G401.6 (cell line): ENCODE measurements around the gene UGDH.
A peak's percentile ranks its signal among the peaks of the same experiment; 100 is the strongest.
"Not testable (repeated sequence)": the region's sequence is repeated elsewhere in the genome, so short reads cannot be mapped to it uniquely, and the experiment has no call there.

Source experiments
- FAIRE-seq: peaks from 2 replicates; lab custom pipeline; 2012; peaks lifted over from hg19 to GRCh38; lab: Jason Lieb, UNC

The UGDH gene

GRCh38 chr4:39527296-39528060 is at the start of gene UGDH:
UGDH (minus strand) TSS chr4:39527439; CDS start chr4:39521512, 5,927 bp downstream.
- peak; percentile 96 for FAIRE-seq

- no peak for FAIRE-seq
These were observed 47.7 kb upstream of the UGDH start for GRCh38 chr4:39574946-39575345.

- FAIRE-seq, result no peak
These were observed 44.3 kb upstream of the UGDH start for GRCh38 chr4:39571504-39571903.

GRCh38 chr4:39571054-39571453 is 43.8 kb upstream of the UGDH start:
- no peak for FAIRE-seq

GRCh38 chr4:39569209-39569608 is 42.0 kb upstream of the UGDH start:
- no peak for FAIRE-seq

GRCh38 chr4:39568805-39569204 is 41.6 kb upstream of the UGDH start:
- no peak for FAIRE-seq

GRCh38 chr4:39565878-39566600 is 38.8 kb upstream of the UGDH start:
- no peak for FAIRE-seq

GRCh38 chr4:39563346-39563847 is 36.2 kb upstream of the UGDH start:
- FAIRE-seq, result no peak

GRCh38 chr4:39562792-39563191 is 35.6 kb upstream of the UGDH start:
- no peak for FAIRE-seq

- FAIRE-seq, result no peak
These were observed 32.4 kb upstream of the UGDH start for GRCh38 chr4:39559626-39560025.

- no peak for FAIRE-seq
These were observed 28.2 kb upstream of the UGDH start for GRCh38 chr4:39555472-39555871.

- FAIRE-seq, result peak; percentile 77
These were observed 21.3 kb upstream of the UGDH start for GRCh38 chr4:39548425-39549067.

GRCh38 chr4:39544580-39545315 is 17.5 kb upstream of the UGDH start:
- FAIRE-seq, result no peak

- FAIRE-seq, result not testable (repeated sequence)
These were observed 16.8 kb upstream of the UGDH start for GRCh38 chr4:39544080-39544479.

- no peak for FAIRE-seq
These were observed 15.8 kb upstream of the UGDH start for GRCh38 chr4:39543034-39543433.

- no peak for FAIRE-seq
These were observed 15.4 kb upstream of the UGDH start for GRCh38 chr4:39542611-39543012.

GRCh38 chr4:39541987-39542610 is 14.9 kb upstream of the UGDH start:
- no peak for FAIRE-seq

GRCh38 chr4:39539089-39539611 is 11.9 kb upstream of the UGDH start:
- FAIRE-seq, result no peak

- no peak for FAIRE-seq
These were observed 6.3 kb upstream of the UGDH start for GRCh38 chr4:39533541-39533940.

GRCh38 chr4:39532237-39532636 is 5.0 kb upstream of the UGDH start:
- not testable (repeated sequence) for FAIRE-seq

GRCh38 chr4:39530682-39531081 is 3.4 kb upstream of the UGDH start:
- FAIRE-seq, result no peak

- FAIRE-seq, result no peak
These were observed 2.3 kb upstream of the UGDH start for GRCh38 chr4:39529534-39529933.
